Fibroblast of mammary gland (primary cell): ENCODE measurements around the gene FIS1.
"Not testable (repeated sequence)": the region's sequence is repeated elsewhere in the genome, so short reads cannot be mapped to it uniquely, and the experiment has no call there.

Source experiments
- DNase-seq: peaks from one replicate; pipeline ENCODE4 v3.0.0-alpha.2; 2010; ENCODE audit warnings: low read depth
- H3K4me3 ChIP-seq: 2 replicates; pipeline ENCODE4 v1.5.1; 2011; ENCODE audit warnings: low read depth, mild to moderate bottlenecking, low read length, moderate library complexity; ENCODE audit not compliant: control insufficient read depth
- TF ChIP-seq, protein P1 (sequence below): conservative IDR thresholded peaks from 2 replicates; pipeline ENCODE4 v1.5.1; 2011; ENCODE audit warnings: low read depth, low read length, inconsistent platforms; ENCODE audit not compliant: control insufficient read depth, insufficient read depth

The FIS1 gene

DNA sequence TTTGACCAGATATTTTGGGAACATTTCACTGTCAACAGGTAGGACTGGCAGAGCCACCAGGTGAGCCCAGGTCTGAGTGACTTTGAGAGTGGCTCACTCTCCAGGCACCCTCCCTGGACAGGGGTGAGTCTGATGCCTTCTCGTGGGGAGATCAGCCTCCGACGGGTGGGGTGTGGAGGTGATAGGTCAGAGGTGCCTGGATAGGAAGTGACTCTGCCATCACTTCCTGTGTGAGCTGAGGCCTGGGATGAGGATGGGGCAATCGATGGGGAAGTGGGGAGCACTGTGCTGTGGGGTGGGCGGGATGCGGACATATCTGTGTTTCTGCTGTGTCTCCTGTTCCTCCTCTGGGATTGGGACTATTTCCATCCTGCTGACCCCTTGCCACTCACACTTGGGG, 42.2 kb upstream of the FIS1 start:
- H3K4me3 ChIP-seq, result no peak overlapping the region
- TF ChIP-seq, protein P1, sequence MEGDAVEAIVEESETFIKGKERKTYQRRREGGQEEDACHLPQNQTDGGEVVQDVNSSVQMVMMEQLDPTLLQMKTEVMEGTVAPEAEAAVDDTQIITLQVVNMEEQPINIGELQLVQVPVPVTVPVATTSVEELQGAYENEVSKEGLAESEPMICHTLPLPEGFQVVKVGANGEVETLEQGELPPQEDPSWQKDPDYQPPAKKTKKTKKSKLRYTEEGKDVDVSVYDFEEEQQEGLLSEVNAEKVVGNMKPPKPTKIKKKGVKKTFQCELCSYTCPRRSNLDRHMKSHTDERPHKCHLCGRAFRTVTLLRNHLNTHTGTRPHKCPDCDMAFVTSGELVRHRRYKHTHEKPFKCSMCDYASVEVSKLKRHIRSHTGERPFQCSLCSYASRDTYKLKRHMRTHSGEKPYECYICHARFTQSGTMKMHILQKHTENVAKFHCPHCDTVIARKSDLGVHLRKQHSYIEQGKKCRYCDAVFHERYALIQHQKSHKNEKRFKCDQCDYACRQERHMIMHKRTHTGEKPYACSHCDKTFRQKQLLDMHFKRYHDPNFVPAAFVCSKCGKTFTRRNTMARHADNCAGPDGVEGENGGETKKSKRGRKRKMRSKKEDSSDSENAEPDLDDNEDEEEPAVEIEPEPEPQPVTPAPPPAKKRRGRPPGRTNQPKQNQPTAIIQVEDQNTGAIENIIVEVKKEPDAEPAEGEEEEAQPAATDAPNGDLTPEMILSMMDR, result no peak
- DNase-seq, result no peak

DNA sequence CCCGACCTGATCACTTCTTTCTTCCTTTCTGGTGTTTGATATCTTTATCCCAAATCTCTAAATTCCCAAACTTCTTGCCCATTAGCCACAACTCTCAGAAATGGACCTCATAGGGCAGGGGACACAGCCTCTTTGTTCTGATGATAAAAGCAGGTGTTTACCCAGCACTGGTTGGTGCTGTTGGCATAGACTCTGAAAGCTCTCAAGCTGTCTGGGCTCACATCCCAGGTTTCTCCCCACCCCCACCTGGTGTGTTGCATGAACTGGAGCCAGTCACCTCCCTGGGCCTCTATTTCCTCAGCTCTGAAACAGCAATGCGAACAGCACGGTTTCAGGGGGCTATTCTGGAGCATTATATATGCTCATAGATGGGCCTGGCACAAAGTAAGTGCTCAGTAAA, 41.0 kb upstream of the FIS1 start:
- DNase-seq, H3K4me3 ChIP-seq: not testable (repeated sequence)

DNA sequence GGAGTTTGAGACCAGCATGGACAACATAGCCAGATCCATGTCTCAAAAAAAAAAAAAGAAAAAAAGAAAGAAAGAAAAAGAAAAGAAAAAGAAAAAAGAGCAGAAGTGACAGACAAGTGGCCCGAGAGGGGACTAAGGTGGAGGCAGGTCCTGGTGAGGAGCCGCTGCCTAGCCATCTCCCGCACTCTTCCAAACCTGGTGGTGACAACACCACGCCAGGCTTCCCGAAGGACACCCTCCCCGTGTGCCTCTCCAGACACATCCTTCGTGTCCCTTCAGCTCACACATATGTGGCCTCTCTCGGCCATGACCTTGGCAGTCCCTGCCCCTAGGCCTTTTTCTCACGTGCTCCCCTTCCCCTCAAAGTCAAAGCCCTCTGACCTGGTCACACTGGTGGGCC, 40.3 kb upstream of the FIS1 start:
- TF ChIP-seq, protein P1, result no peak
- DNase-seq, result no peak
- no peak overlapping the region for H3K4me3 ChIP-seq

DNA sequence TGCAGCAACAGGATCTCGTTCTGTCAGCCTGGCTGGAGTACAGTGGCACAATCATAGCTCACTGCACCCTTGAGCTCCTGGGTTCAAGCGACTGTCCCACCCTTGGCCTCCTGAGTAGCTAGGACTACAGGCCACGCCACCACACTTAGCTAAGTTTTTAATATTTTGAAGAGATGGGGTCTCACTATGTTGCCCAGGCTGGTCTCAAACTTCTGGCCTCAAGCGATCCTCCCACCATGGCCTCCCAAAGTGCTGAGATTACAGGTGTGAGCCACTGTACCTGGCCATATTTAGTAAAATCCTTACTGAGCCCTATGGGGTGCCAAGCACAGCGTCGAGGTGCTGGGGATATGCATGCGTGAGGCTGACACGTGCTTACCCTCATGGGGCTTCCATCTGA, 36.0 kb upstream of the FIS1 start:
- not testable (repeated sequence) for H3K4me3 ChIP-seq, DNase-seq

DNA sequence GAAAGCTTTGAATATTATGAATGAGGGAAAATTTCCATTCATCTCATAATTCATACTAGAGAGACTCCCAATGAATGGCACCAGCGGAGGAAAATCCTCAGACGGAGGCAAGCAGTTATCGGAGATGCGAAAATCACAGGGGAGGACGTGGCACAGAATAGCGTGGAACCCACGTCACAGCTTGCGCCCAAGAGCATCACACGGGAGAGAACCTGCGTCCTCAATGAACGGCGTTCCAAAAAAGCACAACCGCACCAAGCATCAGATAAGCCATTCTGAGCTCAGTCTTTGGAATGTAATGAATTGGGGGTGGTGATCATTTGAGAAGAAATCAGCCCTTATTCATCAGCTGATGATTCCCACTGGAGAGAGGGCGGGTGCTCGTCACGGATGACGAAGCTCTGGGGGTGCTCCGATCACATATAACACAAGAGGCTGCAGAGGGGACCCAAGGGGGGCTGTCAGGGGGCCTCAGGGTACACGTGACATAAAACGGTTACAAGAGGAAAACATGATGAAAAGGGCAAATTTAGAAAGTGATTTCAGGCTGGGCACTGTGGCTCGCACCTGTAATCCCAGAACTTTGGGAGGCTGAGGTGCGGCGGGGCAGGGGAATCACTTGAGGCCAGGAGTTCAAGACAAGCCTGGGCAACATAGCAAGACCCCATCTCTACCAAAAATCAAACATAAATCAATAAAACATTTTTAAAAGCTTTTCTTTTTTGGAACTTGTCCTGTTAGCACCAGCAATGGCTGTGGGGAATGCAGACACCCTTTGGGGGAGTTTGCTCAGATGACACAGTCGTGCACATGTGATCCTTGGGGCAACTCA, 33.8 kb upstream of the FIS1 start:
- TF ChIP-seq, protein P1, result no peak
- peak; percentile 21 for DNase-seq
- H3K4me3 ChIP-seq, result no peak overlapping the region

DNA sequence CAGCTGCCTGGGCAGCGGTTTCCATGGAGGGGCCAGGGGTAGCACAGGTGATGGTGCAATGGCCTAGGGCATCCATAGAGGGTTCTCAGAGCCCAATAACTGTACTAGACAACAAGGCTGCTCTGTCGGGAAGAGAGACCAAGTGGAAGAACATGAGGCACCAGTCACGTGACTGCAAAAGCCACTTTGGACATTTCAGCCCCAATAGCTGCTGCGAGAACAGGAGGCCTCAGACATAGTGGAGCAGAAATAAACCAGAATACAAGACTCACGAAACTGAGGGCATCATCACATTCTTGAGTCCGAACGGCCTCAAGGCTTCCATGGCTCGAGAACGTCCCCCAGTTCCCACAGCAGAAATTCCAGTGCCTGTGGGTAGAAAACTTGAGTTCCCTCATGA, 32.3 kb upstream of the FIS1 start:
- H3K4me3 ChIP-seq, result no peak overlapping the region
- DNase-seq, result no peak
- TF ChIP-seq, protein P1, result no peak

DNA sequence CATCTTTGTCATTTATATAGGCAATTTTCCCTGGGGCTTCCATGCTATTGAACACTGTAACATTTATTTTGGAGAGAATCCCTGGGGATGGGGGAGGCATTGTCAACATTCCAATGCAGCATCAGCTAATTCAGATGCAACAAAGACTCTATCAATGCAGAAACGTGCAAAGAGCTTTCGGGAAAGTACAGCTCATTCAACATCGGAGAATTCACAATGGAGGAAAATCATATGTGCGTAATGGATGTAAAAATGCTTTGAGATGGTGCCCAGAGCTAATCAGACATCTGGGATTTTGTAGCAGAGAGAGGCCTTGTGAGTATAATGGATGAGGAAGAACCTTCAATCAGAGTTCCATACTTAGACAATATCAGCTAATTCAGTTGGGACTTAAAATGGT, 28.3 kb upstream of the FIS1 start:
- DNase-seq, result no peak
- no peak overlapping the region for H3K4me3 ChIP-seq
- TF ChIP-seq, protein P1, result no peak

DNA sequence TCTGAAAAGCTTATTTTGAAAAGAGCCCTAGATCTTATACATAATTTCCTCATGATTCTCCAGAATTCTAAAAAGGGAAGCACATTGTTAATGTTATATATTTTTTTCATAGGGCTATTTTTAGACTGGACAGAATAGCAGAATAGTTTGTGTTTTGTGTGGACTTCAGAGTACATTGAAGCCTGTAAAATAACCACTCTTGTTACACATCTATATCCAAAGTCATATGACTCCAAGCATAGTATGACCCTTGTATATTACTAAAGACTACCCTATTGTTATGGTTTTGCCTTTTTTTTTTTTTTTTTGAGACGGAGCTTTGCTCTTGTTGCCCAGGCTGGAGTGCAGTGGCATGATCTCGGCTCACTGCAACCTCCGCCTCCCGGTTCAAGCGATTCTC, 26.1 kb upstream of the FIS1 start:
- H3K4me3 ChIP-seq, result no peak overlapping the region
- TF ChIP-seq, protein P1, result no peak
- DNase-seq, result no peak
